ACC112 (cell line): ENCODE results near the gene CLDN3.
"Not testable (repeated sequence)": the region's sequence is repeated elsewhere in the genome, so short reads cannot be mapped to it uniquely, and the experiment has no call there.

Experiments
- H2AFZ ChIP-seq: fragments of 200-600 bp; sonication (generic); one replicate; pipeline ENCODE4 v1.6.0; 2017; ENCODE audit warnings: antibody characterized with exemption, low read length; ENCODE audit not compliant: unreplicated experiment
- H3K27ac ChIP-seq: fragments of 200-600 bp; sonication (generic); 2 replicates; pipeline ENCODE4 v1.5.1; 2014; ENCODE audit warnings: low read depth, mild to moderate bottlenecking, antibody characterized with exemption, low read length, moderate library complexity
- H3K27me3 ChIP-seq: fragments of 200-600 bp; sonication (generic); 2 replicates; pipeline ENCODE4 v1.6.1; 2014; ENCODE audit warnings: mild to moderate bottlenecking, antibody characterized with exemption, low read length, moderate library complexity, mixed read lengths; ENCODE audit not compliant: insufficient read depth
- H3K36me3 ChIP-seq: fragments of 200-600 bp; sonication (generic); 2 replicates; pipeline ENCODE4 v1.6.1; 2016; ENCODE audit warnings: mild to moderate bottlenecking, antibody characterized with exemption, low read length, moderate library complexity, mixed read lengths; ENCODE audit not compliant: insufficient read depth
- H3K4me1 ChIP-seq: fragments of 200-600 bp; sonication (generic); one replicate; pipeline ENCODE4 v1.6.1; 2016; ENCODE audit warnings: low read length, mixed read lengths; ENCODE audit not compliant: insufficient read depth, unreplicated experiment, control insufficient read depth
- H3K4me3 ChIP-seq: fragments of 200-600 bp; sonication (generic); 2 replicates; pipeline ENCODE4 v1.5.1; 2014; ENCODE audit warnings: mild to moderate bottlenecking, low read depth, low read length
- H3K79me2 ChIP-seq: fragments of 200-600 bp; sonication (generic); one replicate; pipeline ENCODE4 v1.6.0; 2016; ENCODE audit warnings: low read length; ENCODE audit not compliant: control insufficient read depth, unreplicated experiment, insufficient read depth

Gene CLDN3

DNA sequence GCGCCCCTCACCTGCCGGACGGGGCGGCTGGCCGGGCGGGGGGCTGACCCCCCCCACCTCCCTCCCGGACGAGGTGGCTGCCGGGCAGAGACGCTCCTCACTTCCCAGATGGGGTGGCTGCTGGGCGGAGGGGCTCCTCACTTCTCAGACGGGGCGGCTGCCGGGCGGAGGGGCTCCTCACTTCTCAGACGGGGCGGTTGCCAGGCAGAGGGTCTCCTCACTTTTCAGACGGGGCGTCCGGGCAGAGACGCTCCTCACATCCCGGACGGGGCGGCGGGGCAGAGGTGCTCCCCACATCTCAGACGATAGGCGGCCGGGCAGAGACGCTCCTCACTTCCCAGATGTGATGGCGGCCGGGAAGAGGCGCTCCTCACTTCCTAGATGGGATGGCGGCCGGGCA lies 27.1 kb upstream of the CLDN3 start:
- not testable (repeated sequence) for H3K4me3 ChIP-seq, H3K79me2 ChIP-seq, H3K36me3 ChIP-seq, H2AFZ ChIP-seq, H3K27me3 ChIP-seq, H3K4me1 ChIP-seq, H3K27ac ChIP-seq

DNA sequence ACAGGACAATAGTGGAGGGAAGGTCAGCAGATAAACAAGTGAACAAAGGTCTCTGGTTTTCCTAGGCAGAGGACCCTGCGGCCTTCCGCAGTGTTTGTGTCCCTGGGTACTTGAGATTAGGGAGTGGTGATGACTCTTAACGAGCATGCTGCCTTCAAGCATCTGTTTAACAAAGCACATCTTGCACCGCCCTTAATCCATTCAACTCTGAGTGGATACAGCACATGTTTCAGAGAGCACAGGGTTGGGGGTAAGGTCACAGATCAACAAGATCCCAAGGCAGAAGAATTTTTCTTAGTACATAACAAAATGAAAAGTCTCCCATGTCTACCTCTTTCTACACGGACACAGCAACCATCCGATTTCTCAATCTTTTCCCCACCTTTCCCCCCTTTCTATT lies 26.6 kb upstream of the CLDN3 start:
- not testable (repeated sequence) for H3K4me1 ChIP-seq, H3K27me3 ChIP-seq, H3K79me2 ChIP-seq, H3K4me3 ChIP-seq, H3K27ac ChIP-seq, H2AFZ ChIP-seq, H3K36me3 ChIP-seq

GRCh38 chr7:73795188-73795587 lies 25.1 kb upstream of the CLDN3 start:
- not testable (repeated sequence) for H3K36me3 ChIP-seq, H3K27me3 ChIP-seq, H3K4me1 ChIP-seq, H2AFZ ChIP-seq, H3K27ac ChIP-seq, H3K79me2 ChIP-seq, H3K4me3 ChIP-seq

DNA sequence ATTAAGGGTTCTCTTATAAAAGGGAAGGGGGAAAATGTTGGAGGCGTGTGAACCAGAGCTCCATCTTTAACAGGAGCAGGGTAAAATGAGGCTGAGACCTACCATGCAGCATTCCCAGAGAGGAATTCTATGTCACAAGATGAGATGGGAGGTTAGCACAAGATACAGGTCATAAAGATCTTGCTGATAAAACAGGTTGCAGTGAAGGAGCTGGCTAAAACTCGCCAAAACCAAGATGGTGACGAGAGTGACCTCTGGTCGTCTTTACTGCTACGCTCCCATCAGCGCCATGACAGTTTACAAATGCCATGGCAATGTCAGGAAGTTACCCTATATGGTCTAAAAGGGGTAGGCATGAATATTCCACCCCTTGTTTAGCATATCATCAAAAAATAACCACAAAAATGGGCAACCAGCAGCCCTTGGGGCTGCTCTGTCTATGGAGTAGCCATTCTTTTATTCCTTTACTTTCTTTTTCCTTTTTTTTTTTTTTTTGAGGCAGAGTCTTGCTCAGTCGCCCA lies 21.2 kb upstream of the CLDN3 start:
- H3K4me1 ChIP-seq, H3K36me3 ChIP-seq, H2AFZ ChIP-seq, H3K27ac ChIP-seq, H3K4me3 ChIP-seq, H3K79me2 ChIP-seq, H3K27me3 ChIP-seq: not testable (repeated sequence)

DNA sequence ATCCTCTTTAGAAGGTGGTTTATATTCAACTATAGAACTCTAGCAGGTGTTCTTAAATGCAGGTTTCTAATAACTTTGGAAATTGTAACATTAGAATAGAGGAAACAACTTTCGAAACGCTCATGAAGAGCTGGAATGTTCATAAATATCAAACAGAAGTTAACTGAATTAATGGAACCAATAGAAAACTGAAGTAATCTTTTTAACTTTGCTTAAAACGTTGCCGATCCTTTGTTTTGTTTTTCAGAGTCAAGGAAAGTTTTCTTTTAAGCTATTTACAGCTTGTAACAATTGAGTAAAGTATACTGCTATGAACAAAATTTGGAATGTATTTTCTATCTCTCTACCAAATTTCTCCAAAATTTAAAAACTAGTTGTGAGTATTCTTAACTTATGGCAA lies 19.0 kb upstream of the CLDN3 start:
- H2AFZ ChIP-seq = no peak overlapping the region
- H3K27ac ChIP-seq = no peak overlapping the region
- no peaks in the 10 kb centered on the region for H3K36me3 ChIP-seq
- H3K4me3 ChIP-seq = no peak overlapping the region
- H3K4me1 ChIP-seq = no peaks in the 10 kb centered on the region
- no peaks in the 10 kb centered on the region for H3K27me3 ChIP-seq
- no peaks in the 10 kb centered on the region for H3K79me2 ChIP-seq

DNA sequence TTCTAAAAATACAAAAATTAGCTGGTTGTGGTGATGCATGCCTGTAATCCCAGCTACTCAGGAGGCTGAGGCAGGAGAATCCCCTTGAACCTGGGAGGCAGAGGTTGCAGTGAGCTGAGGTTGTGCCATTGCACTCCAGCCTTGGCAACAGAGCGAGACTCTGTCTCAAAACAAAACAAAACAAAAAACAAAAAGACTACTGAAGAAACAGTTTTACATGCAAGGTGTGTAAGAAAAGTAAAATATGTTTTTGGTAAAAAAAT lies 17.6 kb upstream of the CLDN3 start:
- not testable (repeated sequence) for H2AFZ ChIP-seq, H3K79me2 ChIP-seq, H3K27me3 ChIP-seq, H3K27ac ChIP-seq, H3K4me3 ChIP-seq, H3K4me1 ChIP-seq, H3K36me3 ChIP-seq

DNA sequence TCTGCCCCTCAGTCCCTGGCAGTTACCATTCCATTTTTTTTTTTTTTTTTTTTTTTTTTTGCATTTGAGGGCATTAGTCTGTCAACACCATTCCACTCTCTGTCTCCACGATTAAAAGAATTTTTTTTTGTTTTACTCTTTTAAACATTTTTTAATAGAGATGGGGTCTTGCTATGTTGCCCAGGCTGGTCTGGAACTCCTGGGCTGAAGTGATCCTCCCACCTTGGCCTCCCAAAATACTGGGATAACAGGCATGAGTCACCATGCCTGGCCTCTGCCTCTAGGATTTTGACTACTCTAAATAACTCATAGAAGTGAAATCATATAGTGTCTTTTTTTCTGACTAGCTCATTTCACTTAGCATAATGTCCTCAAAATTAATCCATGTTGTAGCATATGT lies 16.5 kb upstream of the CLDN3 start:
- Histone ChIP-seq H3K27ac (no peak overlapping the region), H3K36me3 (no peaks in the 10 kb centered on the region), H2AFZ (no peak overlapping the region), H3K4me1 (no peaks in the 10 kb centered on the region), H3K79me2 (no peaks in the 10 kb centered on the region), H3K27me3 (no peaks in the 10 kb centered on the region), H3K4me3 (no peak overlapping the region)

GRCh38 chr7:73779517-73779916 lies 9.4 kb upstream of the CLDN3 start:
- H2AFZ ChIP-seq = no peak overlapping the region
- no peaks in the 10 kb centered on the region for H3K36me3 ChIP-seq
- H3K27me3 ChIP-seq = no peaks in the 10 kb centered on the region
- no peaks in the 10 kb centered on the region for H3K79me2 ChIP-seq
- H3K4me3 ChIP-seq = no peak overlapping the region
- peaks cover 6% of the 10 kb centered on the region for H3K4me1 ChIP-seq
- H3K27ac ChIP-seq = no peak overlapping the region

GRCh38 chr7:73778801-73779389 lies 8.8 kb upstream of the CLDN3 start:
- Histone ChIP-seq H3K36me3 (no peaks in the 10 kb centered on the region), H2AFZ (no peak overlapping the region), H3K4me3 (no peak overlapping the region), H3K4me1 (peaks cover 8% of the 10 kb centered on the region), H3K27me3 (no peaks in the 10 kb centered on the region), H3K27ac (no peak overlapping the region), H3K79me2 (no peaks in the 10 kb centered on the region)

- Histone ChIP-seq H2AFZ (no peak overlapping the region), H3K27ac (no peak overlapping the region), H3K4me1 (peaks cover 12% of the 10 kb centered on the region), H3K4me3 (no peak overlapping the region), H3K27me3 (peaks cover 17% of the 10 kb centered on the region), H3K36me3 (no peaks in the 10 kb centered on the region), H3K79me2 (no peaks in the 10 kb centered on the region)
These were observed 4.9 kb upstream of the CLDN3 start for GRCh38 chr7:73774923-73775322.

- Histone ChIP-seq H2AFZ (no peak overlapping the region), H3K79me2 (no peaks in the 10 kb centered on the region), H3K4me1 (peaks cover 12% of the 10 kb centered on the region), H3K36me3 (no peaks in the 10 kb centered on the region), H3K27me3 (peaks cover 27% of the 10 kb centered on the region), H3K4me3 (no peak overlapping the region), H3K27ac (no peak overlapping the region)
These were observed 3.8 kb upstream of the CLDN3 start for GRCh38 chr7:73773700-73774517.
